Measurements from ENCODE around the gene RCAN1. TPM values are rescaled to one million over a fixed set of nuclear protein-coding genes. Genes with fewer than 3 reads are reported as not detected.

Gene RCAN1
- total RNA-seq, 1 experiment from 2014 or later: 13.5 TPM

- intact Hi-C loops (cut with micrococcal nuclease; ENCODE audit: unreplicated experiment): no loop called here
- ChIA-PET CTCF (no interaction called here), POLR2A (no interaction called here)
- TF ChIP-seq POLR2AphosphoS5 (IDR thresholded peaks at IDR 0.05; ENCODE audit: low read depth, low read length) (no peak), TCF7L2 (IDR thresholded peaks at IDR 0.05; ENCODE audit: low read depth, low read length) (no peak), SIN3A (IDR thresholded peaks at IDR 0.05; ENCODE audit: borderline replicate concordance, insufficient read depth, low read depth, low read length) (no peak), CTCF (IDR thresholded peaks at IDR 0.05) (no peak), REST (IDR thresholded peaks at IDR 0.05; ENCODE audit: insufficient read depth in 1 of 2, low read depth in 2 of 2, low read length in 1 of 2) (no peak)
- H3K4me1 ChIP-seq (ENCODE audit: control insufficient read depth, insufficient read depth, low read length): no peaks in the 10 kb centered on the region
- no peak for DNase-seq (ENCODE audit: low read depth, low spot score)
- no peaks in the 10 kb centered on the region for H3K36me3 ChIP-seq (ENCODE audit: control insufficient read depth, insufficient read depth, low read length)
- 0 out of 2 replicates have a peak, but pooled peaks cover under 1% of the 10 kb centered on the region for H3K27me3 ChIP-seq (ENCODE audit: control insufficient read depth, insufficient read depth, low read length)
- BruUV-seq (replicated peaks): no TSS peak
- H3K27ac ChIP-seq (ENCODE audit: low read length): no peak overlapping the region
- H3K9me3 ChIP-seq (ENCODE audit: control insufficient read depth, insufficient read depth, low read depth, low read length): no peaks in the 10 kb centered on the region
- in situ Hi-C loops (cut with HindIII; ENCODE audit: low pct_unique_long_range_greater_than_20kb, low sequenced_read_pairs): no loop called here
- no peak overlapping the region for H3K4me3 ChIP-seq (ENCODE audit: low read depth in 2 of 2, low read length in 2 of 2)
- no peak for ATAC-seq
These were observed 29.9 kb upstream of the RCAN1 start for GRCh38 chr21:34644825-34645224.

- in situ Hi-C loops (cut with HindIII; ENCODE audit: low pct_unique_long_range_greater_than_20kb, low sequenced_read_pairs): no loop called here
- DNase-seq (ENCODE audit: low read depth, low spot score) (no peak), ATAC-seq (no peak)
- BruUV-seq (replicated peaks): no TSS peak
- Histone ChIP-seq H3K4me3 (ENCODE audit: low read depth in 2 of 2, low read length in 2 of 2) (no peak overlapping the region), H3K27me3 (ENCODE audit: control insufficient read depth, insufficient read depth, low read length) (no peaks in the 10 kb centered on the region), H3K36me3 (ENCODE audit: control insufficient read depth, insufficient read depth, low read length) (no peaks in the 10 kb centered on the region), H3K4me1 (ENCODE audit: control insufficient read depth, insufficient read depth, low read length) (no peaks in the 10 kb centered on the region), H3K27ac (ENCODE audit: low read length) (no peak overlapping the region), H3K9me3 (ENCODE audit: control insufficient read depth, insufficient read depth, low read depth, low read length) (no peaks in the 10 kb centered on the region)
- TF ChIP-seq POLR2AphosphoS5 (IDR thresholded peaks at IDR 0.05; ENCODE audit: low read depth, low read length): no peak
- TF ChIP-seq CTCF (IDR thresholded peaks at IDR 0.05): no peak
- no peak for TF ChIP-seq TCF7L2 (IDR thresholded peaks at IDR 0.05; ENCODE audit: low read depth, low read length)
- no peak for TF ChIP-seq REST (IDR thresholded peaks at IDR 0.05; ENCODE audit: insufficient read depth in 1 of 2, low read depth in 2 of 2, low read length in 1 of 2)
- no peak for TF ChIP-seq SIN3A (IDR thresholded peaks at IDR 0.05; ENCODE audit: borderline replicate concordance, insufficient read depth, low read depth, low read length)
- ChIA-PET CTCF (no interaction called here), POLR2A (no interaction called here)
- intact Hi-C loops (cut with micrococcal nuclease; ENCODE audit: unreplicated experiment): no loop called here
These were observed 27.5 kb upstream of the RCAN1 start for GRCh38 chr21:34642211-34643075.
